Memory B cell (primary cell): ENCODE results near the gene DZIP1L.
"Not testable (repeated sequence)": the region's sequence is repeated elsewhere in the genome, so short reads cannot be mapped to it uniquely, and the experiment has no call there.

Experiments used
- ATAC-seq: fragments of 150-1000 bp; cut with Tn5 transposase; 2 replicates; pipeline ENCODE4 v1.10.0; 2021; ENCODE audit warnings: low read depth, mild to moderate bottlenecking, moderate library complexity
- DNase-seq, 2 donors: peaks; one replicate each; pipeline ENCODE4 v3.0.0; 2022; ENCODE audit warnings: low spot score in 2 of 2
- H3K27ac Mint-ChIP-seq: one replicate; pipeline ENCODE4 v1.8.0; 2022; ENCODE audit warnings: mild to moderate bottlenecking, moderate library complexity, mixed read lengths
- H3K27me3 Mint-ChIP-seq: one replicate; pipeline ENCODE4 v1.8.0; 2022; ENCODE audit warnings: mixed read lengths
- H3K36me3 Mint-ChIP-seq: one replicate; pipeline ENCODE4 v1.8.0; 2022; ENCODE audit warnings: mild to moderate bottlenecking, mixed read lengths
- H3K4me1 Mint-ChIP-seq: one replicate; pipeline ENCODE4 v1.8.0; 2022; ENCODE audit warnings: mixed read lengths
- H3K4me3 Mint-ChIP-seq: one replicate; pipeline ENCODE4 v1.8.0; 2022; ENCODE audit warnings: mild to moderate bottlenecking, moderate library complexity, mixed read lengths
- H3K9me3 Mint-ChIP-seq: one replicate; pipeline ENCODE4 v1.8.0; 2022; ENCODE audit warnings: mixed read lengths

The DZIP1L gene

GRCh38 chr3:138114988-138115971 lies at the start of gene DZIP1L:
TSS of gene DZIP1L (minus strand) at chr3:138115608. CDS start at chr3:138103971, 11,637 bp downstream.
- Mint-ChIP-seq H3K27me3 (peaks cover 20% of the 10 kb centered on the region), H3K9me3 (no peaks in the 10 kb centered on the region), H3K4me1 (peaks cover 10% of the 10 kb centered on the region), H3K27ac (no peak within 1 kb of the TSS), H3K36me3 (no peaks in the 10 kb centered on the region), H3K4me3 (peak within 1 kb of the TSS; percentile 83)
- ATAC-seq (peak; percentile 90), DNase-seq (peak; percentile 19 to 24)

GRCh38 chr3:138165061-138165460 lies 49.7 kb upstream of the DZIP1L start:
- Mint-ChIP-seq H3K4me1 (no peaks in the 10 kb centered on the region), H3K4me3 (no peak overlapping the region), H3K9me3 (no peaks in the 10 kb centered on the region), H3K27ac (no peak overlapping the region), H3K27me3 (no peaks in the 10 kb centered on the region), H3K36me3 (peaks cover 36% of the 10 kb centered on the region)
- DNase-seq (no peak), ATAC-seq (no peak)

- Mint-ChIP-seq H3K4me1 (no peaks in the 10 kb centered on the region), H3K27ac (no peak overlapping the region), H3K9me3 (peaks cover 8% of the 10 kb centered on the region), H3K4me3 (no peak overlapping the region), H3K36me3 (peaks cover 16% of the 10 kb centered on the region), H3K27me3 (no peaks in the 10 kb centered on the region)
- DNase-seq (no peak), ATAC-seq (no peak)
Observed at GRCh38 chr3:138157743-138158142, 42.3 kb upstream of the DZIP1L start.

- H3K4me1 Mint-ChIP-seq = no peaks in the 10 kb centered on the region
- peaks cover 10% of the 10 kb centered on the region for H3K9me3 Mint-ChIP-seq
- H3K27me3 Mint-ChIP-seq = no peaks in the 10 kb centered on the region
- peaks cover 4% of the 10 kb centered on the region for H3K36me3 Mint-ChIP-seq
- DNase-seq (no peak), ATAC-seq (no peak)
- H3K4me3 Mint-ChIP-seq = no peak overlapping the region
- H3K27ac Mint-ChIP-seq = no peak overlapping the region
Observed at GRCh38 chr3:138154534-138154933, 39.1 kb upstream of the DZIP1L start.

- no peaks in the 10 kb centered on the region for H3K27me3 Mint-ChIP-seq
- no peak overlapping the region for H3K4me3 Mint-ChIP-seq
- no peaks in the 10 kb centered on the region for H3K4me1 Mint-ChIP-seq
- peaks cover 4% of the 10 kb centered on the region for H3K9me3 Mint-ChIP-seq
- no peaks in the 10 kb centered on the region for H3K36me3 Mint-ChIP-seq
- DNase-seq (no peak), ATAC-seq (no peak)
- H3K27ac Mint-ChIP-seq = no peak overlapping the region
Observed at GRCh38 chr3:138148503-138148902, 33.1 kb upstream of the DZIP1L start.

- DNase-seq, H3K4me1 Mint-ChIP-seq, H3K27ac Mint-ChIP-seq, H3K36me3 Mint-ChIP-seq, H3K9me3 Mint-ChIP-seq, ATAC-seq, H3K4me3 Mint-ChIP-seq, H3K27me3 Mint-ChIP-seq: not testable (repeated sequence)
Observed at GRCh38 chr3:138142181-138142580, 26.8 kb upstream of the DZIP1L start.

GRCh38 chr3:138140940-138141339 lies 25.5 kb upstream of the DZIP1L start:
- Mint-ChIP-seq H3K27me3 (peaks cover 6% of the 10 kb centered on the region), H3K4me3 (no peak overlapping the region), H3K27ac (no peak overlapping the region), H3K9me3 (no peaks in the 10 kb centered on the region), H3K4me1 (peaks cover 5% of the 10 kb centered on the region), H3K36me3 (no peaks in the 10 kb centered on the region)
- no peak for ATAC-seq
- no peak for DNase-seq

- Mint-ChIP-seq H3K4me3 (no peak overlapping the region), H3K4me1 (peaks cover 11% of the 10 kb centered on the region), H3K9me3 (no peaks in the 10 kb centered on the region), H3K27ac (no peak overlapping the region), H3K36me3 (no peaks in the 10 kb centered on the region), H3K27me3 (peaks cover 6% of the 10 kb centered on the region)
- no peak for DNase-seq
- ATAC-seq = no peak
Observed at GRCh38 chr3:138139691-138140090, 24.3 kb upstream of the DZIP1L start.

GRCh38 chr3:138137861-138138260 lies 22.5 kb upstream of the DZIP1L start:
- H3K36me3 Mint-ChIP-seq = no peaks in the 10 kb centered on the region
- DNase-seq (no peak), ATAC-seq (no peak)
- H3K27me3 Mint-ChIP-seq = peaks cover 6% of the 10 kb centered on the region
- peaks cover 15% of the 10 kb centered on the region for H3K4me1 Mint-ChIP-seq
- no peaks in the 10 kb centered on the region for H3K9me3 Mint-ChIP-seq
- H3K4me3 Mint-ChIP-seq = no peak overlapping the region
- peak overlapping the region; percentile 21 for H3K27ac Mint-ChIP-seq

- H3K4me1 Mint-ChIP-seq = peaks cover 15% of the 10 kb centered on the region
- H3K9me3 Mint-ChIP-seq = no peaks in the 10 kb centered on the region
- no peak for ATAC-seq
- no peak overlapping the region for H3K27ac Mint-ChIP-seq
- no peaks in the 10 kb centered on the region for H3K36me3 Mint-ChIP-seq
- DNase-seq = no peak
- peaks cover 3% of the 10 kb centered on the region for H3K27me3 Mint-ChIP-seq
- H3K4me3 Mint-ChIP-seq = no peak overlapping the region
Observed at GRCh38 chr3:138136201-138136600, 20.8 kb upstream of the DZIP1L start.

- H3K4me3 Mint-ChIP-seq = no peak overlapping the region
- no peaks in the 10 kb centered on the region for H3K9me3 Mint-ChIP-seq
- peaks cover 3% of the 10 kb centered on the region for H3K27me3 Mint-ChIP-seq
- no peaks in the 10 kb centered on the region for H3K36me3 Mint-ChIP-seq
- DNase-seq (no peak), ATAC-seq (no peak)
- H3K4me1 Mint-ChIP-seq = peaks cover 15% of the 10 kb centered on the region
- no peak overlapping the region for H3K27ac Mint-ChIP-seq
Observed at GRCh38 chr3:138135833-138136194, 20.4 kb upstream of the DZIP1L start.

GRCh38 chr3:138135146-138135832 lies 19.9 kb upstream of the DZIP1L start:
- DNase-seq (no peak), ATAC-seq (peak; percentile 72)
- H3K4me1 Mint-ChIP-seq = peaks cover 15% of the 10 kb centered on the region
- H3K4me3 Mint-ChIP-seq = no peak overlapping the region
- H3K9me3 Mint-ChIP-seq = no peaks in the 10 kb centered on the region
- H3K27me3 Mint-ChIP-seq = peaks cover 3% of the 10 kb centered on the region
- no peaks in the 10 kb centered on the region for H3K36me3 Mint-ChIP-seq
- H3K27ac Mint-ChIP-seq = no peak overlapping the region

GRCh38 chr3:138132239-138132638 lies 16.8 kb upstream of the DZIP1L start, which contains the start of gene A4GNT:
TSS of gene A4GNT (minus strand) at chr3:138132390. CDS start at chr3:138131256, 1,134 bp downstream.
- Mint-ChIP-seq H3K27me3 (no peaks in the 10 kb centered on the region), H3K4me3 (no peak within 1 kb of the TSS), H3K4me1 (peaks cover 15% of the 10 kb centered on the region), H3K36me3 (no peaks in the 10 kb centered on the region), H3K9me3 (no peaks in the 10 kb centered on the region), H3K27ac (no peak within 1 kb of the TSS)
- ATAC-seq (no peak), DNase-seq (no peak)

GRCh38 chr3:138127636-138128365 lies 12.4 kb upstream of the DZIP1L start:
- ATAC-seq (no peak), DNase-seq (no peak)
- H3K36me3 Mint-ChIP-seq = peaks cover 1% of the 10 kb centered on the region
- peaks cover 3% of the 10 kb centered on the region for H3K9me3 Mint-ChIP-seq
- no peak overlapping the region for H3K4me3 Mint-ChIP-seq
- H3K27ac Mint-ChIP-seq = no peak overlapping the region
- no peaks in the 10 kb centered on the region for H3K4me1 Mint-ChIP-seq
- H3K27me3 Mint-ChIP-seq = peaks cover 4% of the 10 kb centered on the region
